Parathyroid adenoma (tissue), 2 donors: ENCODE data around the gene TSHR.
"Not testable (repeated sequence)": the region's sequence is repeated elsewhere in the genome, so short reads cannot be mapped to it uniquely, and the experiment has no call there.

ENCODE experiments used
- H2AFZ ChIP-seq: fragments of 300-600 bp; sonication (generic); one replicate; pipeline ENCODE4 v1.7.0; 2017; ENCODE audit warnings: antibody characterized with exemption, mild to moderate bottlenecking
- H3K27ac ChIP-seq: fragments of 300-600 bp; sonication (generic); one replicate; pipeline ENCODE4 v1.7.0; 2017
- H3K27me3 ChIP-seq: fragments of 300-600 bp; sonication (generic); one replicate; pipeline ENCODE4 v1.7.0; 2017; ENCODE audit warnings: low read length; ENCODE audit not compliant: control insufficient read depth, insufficient read depth
- H3K36me3 ChIP-seq: fragments of 300-600 bp; sonication (generic); one replicate; pipeline ENCODE4 v1.7.0; 2017; ENCODE audit warnings: low read length; ENCODE audit not compliant: control insufficient read depth, insufficient read depth
- H3K4me1 ChIP-seq: fragments of 300-600 bp; sonication (generic); one replicate; pipeline ENCODE4 v1.7.0; 2017; ENCODE audit warnings: control low read depth
- H3K4me2 ChIP-seq: fragments of 300-600 bp; sonication (generic); one replicate; pipeline ENCODE4 v1.7.0; 2017; ENCODE audit warnings: low read length
- H3K4me3 ChIP-seq: fragments of 300-600 bp; sonication (generic); one replicate; pipeline ENCODE4 v1.7.0; 2017; ENCODE audit warnings: low read depth, low read length
- H3K79me2 ChIP-seq: fragments of 300-600 bp; sonication (generic); one replicate; pipeline ENCODE4 v1.7.0; 2017; ENCODE audit warnings: control low read depth
- H3K9ac ChIP-seq: fragments of 300-600 bp; sonication (generic); one replicate; pipeline ENCODE4 v1.7.0; 2017; ENCODE audit warnings: mild to moderate bottlenecking
- H3K9me3 ChIP-seq: fragments of 300-600 bp; sonication (generic); one replicate; pipeline ENCODE4 v1.7.0; 2017; ENCODE audit warnings: low read length; ENCODE audit not compliant: control insufficient read depth
- TF ChIP-seq, protein P1 (sequence below): fragments of 300-600 bp; sonication (generic); IDR thresholded peaks from one replicate; pipeline ENCODE4 v1.7.0; 2017; ENCODE audit warnings: antibody characterized with exemption, mild to moderate bottlenecking
- donor health status: primary hyperparathyroidism.

TSHR gene

DNA sequence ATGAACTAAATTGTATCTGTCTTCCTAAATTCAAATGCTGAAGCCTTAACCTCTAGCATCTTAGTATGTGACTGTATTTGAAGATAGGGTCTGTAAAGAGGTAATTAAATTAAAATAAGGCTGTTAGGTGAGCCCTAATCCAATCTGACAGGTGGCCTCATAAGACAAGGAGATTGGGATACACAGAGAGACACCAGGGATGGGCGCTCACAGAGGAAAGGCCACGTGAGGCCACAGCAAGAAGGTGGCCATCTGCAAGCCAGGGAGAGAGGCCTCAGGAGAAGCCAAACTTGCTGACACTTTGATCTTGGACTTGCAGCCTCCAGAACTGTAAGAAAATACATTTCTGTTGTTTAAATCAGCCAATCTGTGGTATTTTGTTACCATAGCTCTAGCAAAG, 154.8 kb downstream of the TSHR start:
- Histone ChIP-seq H3K4me3 (no peak overlapping the region), H3K36me3 (no peaks in the 10 kb centered on the region), H3K9me3 (no peaks in the 10 kb centered on the region), H3K27ac (no peak overlapping the region), H3K27me3 (no peaks in the 10 kb centered on the region), H2AFZ (no peak overlapping the region), H3K4me1 (no peaks in the 10 kb centered on the region), H3K4me2 (no peak overlapping the region), H3K9ac (no peak overlapping the region), H3K79me2 (no peaks in the 10 kb centered on the region)
- TF ChIP-seq, protein P1, sequence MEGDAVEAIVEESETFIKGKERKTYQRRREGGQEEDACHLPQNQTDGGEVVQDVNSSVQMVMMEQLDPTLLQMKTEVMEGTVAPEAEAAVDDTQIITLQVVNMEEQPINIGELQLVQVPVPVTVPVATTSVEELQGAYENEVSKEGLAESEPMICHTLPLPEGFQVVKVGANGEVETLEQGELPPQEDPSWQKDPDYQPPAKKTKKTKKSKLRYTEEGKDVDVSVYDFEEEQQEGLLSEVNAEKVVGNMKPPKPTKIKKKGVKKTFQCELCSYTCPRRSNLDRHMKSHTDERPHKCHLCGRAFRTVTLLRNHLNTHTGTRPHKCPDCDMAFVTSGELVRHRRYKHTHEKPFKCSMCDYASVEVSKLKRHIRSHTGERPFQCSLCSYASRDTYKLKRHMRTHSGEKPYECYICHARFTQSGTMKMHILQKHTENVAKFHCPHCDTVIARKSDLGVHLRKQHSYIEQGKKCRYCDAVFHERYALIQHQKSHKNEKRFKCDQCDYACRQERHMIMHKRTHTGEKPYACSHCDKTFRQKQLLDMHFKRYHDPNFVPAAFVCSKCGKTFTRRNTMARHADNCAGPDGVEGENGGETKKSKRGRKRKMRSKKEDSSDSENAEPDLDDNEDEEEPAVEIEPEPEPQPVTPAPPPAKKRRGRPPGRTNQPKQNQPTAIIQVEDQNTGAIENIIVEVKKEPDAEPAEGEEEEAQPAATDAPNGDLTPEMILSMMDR, result no peak

DNA sequence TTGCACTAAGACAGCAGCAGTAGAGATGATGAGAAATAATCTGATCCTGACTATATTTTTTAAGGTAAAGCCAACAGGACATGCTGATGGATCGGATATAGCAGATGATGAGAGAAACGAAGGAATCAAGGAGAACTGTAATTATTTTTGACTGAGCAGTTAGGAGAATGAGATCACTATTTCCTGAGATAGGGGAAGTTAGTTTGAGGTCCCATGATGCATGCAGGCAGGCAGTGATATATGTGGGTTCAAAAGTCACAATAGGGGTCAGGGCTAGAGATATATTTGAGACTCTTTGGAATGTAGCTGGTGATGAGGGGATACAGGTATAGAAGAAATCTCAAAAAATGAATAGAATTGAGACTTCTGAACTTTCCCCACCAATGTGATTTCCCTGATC, 157.8 kb downstream of the TSHR start:
- TF ChIP-seq, protein P1, result no peak
- no peaks in the 10 kb centered on the region for H3K79me2 ChIP-seq
- no peak overlapping the region for H3K9ac ChIP-seq
- no peaks in the 10 kb centered on the region for H3K9me3 ChIP-seq
- H3K4me2 ChIP-seq, result no peak overlapping the region
- H3K4me1 ChIP-seq, result no peaks in the 10 kb centered on the region
- H2AFZ ChIP-seq, result no peak overlapping the region
- H3K36me3 ChIP-seq, result no peaks in the 10 kb centered on the region
- no peaks in the 10 kb centered on the region for H3K27me3 ChIP-seq
- H3K4me3 ChIP-seq, result no peak overlapping the region
- H3K27ac ChIP-seq, result no peak overlapping the region

DNA sequence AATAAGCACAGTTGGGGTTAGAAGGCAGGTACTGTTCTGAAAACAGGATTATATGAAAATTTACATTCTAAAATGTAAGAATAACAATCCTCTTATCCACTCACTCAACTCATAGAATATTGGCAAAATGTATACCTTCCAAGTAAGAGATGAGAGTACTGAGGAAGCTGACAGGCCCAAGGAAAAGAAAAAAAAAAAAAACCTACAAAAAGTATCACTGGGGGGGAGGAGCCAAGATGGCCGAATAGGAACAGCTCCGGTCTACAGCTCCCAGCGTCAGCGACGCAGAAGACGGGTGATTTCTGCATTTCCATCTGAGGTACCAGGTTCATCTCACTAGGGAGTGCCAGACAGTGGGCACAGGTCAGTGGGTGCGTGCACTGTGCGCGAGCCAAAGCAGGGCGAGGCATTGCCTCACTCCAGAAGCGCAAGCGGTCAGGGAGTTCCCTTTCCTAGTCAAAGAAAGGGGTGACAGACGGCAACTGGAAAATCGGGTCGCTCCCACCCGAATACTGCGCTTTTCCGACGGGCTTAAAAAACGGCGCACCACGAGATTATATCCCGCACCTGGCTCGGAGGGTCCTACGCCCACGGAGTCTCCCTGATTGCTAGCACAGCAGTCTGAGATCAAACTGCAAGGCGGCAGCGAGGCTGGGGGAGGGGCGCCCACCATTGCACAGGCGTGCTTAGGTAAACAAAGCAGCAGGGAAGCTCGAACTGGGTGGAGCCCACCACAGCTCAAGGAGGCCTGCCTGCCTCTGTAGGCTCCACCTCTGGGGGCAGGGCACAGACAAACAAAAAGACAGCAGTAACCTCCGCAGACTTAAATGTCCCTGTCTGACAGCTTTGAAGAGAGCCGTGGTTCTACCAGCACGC, 158.8 kb downstream of the TSHR start:
- not testable (repeated sequence) for H3K4me3 ChIP-seq, H3K79me2 ChIP-seq, H3K27ac ChIP-seq, H3K27me3 ChIP-seq, H3K9ac ChIP-seq, H3K4me2 ChIP-seq, H3K36me3 ChIP-seq, H3K9me3 ChIP-seq, H3K4me1 ChIP-seq, H2AFZ ChIP-seq

DNA sequence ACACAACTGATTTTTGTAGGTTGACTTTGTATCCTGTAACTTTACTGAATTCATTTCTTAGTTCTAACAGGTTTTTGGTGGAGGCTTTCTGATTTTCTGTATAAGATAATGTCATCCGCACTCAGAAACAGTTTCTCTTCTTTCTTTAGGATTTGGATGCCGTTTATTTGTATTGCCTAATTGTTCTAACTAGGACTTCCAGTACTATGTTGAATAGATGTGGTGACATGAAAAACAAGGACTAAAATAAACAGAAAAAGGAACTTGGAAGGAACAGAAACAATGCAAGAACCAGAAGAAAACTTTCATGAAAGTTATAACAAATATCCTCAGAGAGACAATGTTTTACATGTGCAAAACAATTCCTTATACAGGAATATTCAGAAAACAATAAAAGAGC, 165.1 kb downstream of the TSHR start:
- Histone ChIP-seq H2AFZ (no peak overlapping the region), H3K4me3 (no peak overlapping the region), H3K9me3 (no peaks in the 10 kb centered on the region), H3K27me3 (no peaks in the 10 kb centered on the region), H3K36me3 (no peaks in the 10 kb centered on the region), H3K9ac (no peak overlapping the region), H3K4me1 (no peaks in the 10 kb centered on the region), H3K4me2 (no peak overlapping the region), H3K27ac (no peak overlapping the region), H3K79me2 (no peaks in the 10 kb centered on the region)
- TF ChIP-seq, protein P1, result no peak

DNA sequence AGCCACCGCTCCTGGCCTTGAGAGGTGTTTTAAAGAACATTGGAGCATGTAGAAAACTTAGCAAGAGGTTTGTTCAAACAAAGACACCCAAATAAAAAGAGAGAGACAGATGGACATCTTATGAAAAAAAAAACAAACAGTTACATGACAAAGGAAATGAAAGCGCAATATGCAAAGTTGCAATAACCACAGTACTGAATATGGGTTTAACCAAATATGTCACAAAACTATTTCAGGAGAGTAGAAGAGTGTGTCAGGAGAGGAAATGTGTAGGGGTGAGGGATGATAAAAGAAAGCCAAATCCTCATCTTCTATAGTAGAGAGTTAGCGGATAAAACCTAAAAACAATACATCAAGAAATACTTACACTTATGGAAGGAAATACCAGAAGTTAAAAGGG, 166.9 kb downstream of the TSHR start:
- TF ChIP-seq, protein P1, result no peak
- no peaks in the 10 kb centered on the region for H3K27me3 ChIP-seq
- no peaks in the 10 kb centered on the region for H3K9me3 ChIP-seq
- H3K4me2 ChIP-seq, result no peak overlapping the region
- H3K4me1 ChIP-seq, result no peaks in the 10 kb centered on the region
- H2AFZ ChIP-seq, result no peak overlapping the region
- no peak overlapping the region for H3K4me3 ChIP-seq
- H3K9ac ChIP-seq, result no peak overlapping the region
- H3K27ac ChIP-seq, result no peak overlapping the region
- H3K79me2 ChIP-seq, result no peaks in the 10 kb centered on the region
- no peaks in the 10 kb centered on the region for H3K36me3 ChIP-seq
